GM12801 (cell line): ENCODE measurements around the gene PGGHG.

Source experiments
- CTCF ChIP-seq: IDR thresholded peaks from one replicate; pipeline ENCODE4 v1.5.1; 2011; ENCODE audit warnings: control low read depth; ENCODE audit not compliant: insufficient read length; ENCODE audit errors: extremely low read depth

The PGGHG gene

GRCh38 chr11:251550-251949 is 37.4 kb upstream of the PGGHG start:
- TF ChIP-seq CTCF, result no peak

- no peak for TF ChIP-seq CTCF
These were observed 36.3 kb upstream of the PGGHG start for GRCh38 chr11:252666-253065.

- TF ChIP-seq CTCF, result no peak
These were observed 35.6 kb upstream of the PGGHG start for GRCh38 chr11:253160-253885.

GRCh38 chr11:253886-254270 is 35.0 kb upstream of the PGGHG start:
- TF ChIP-seq CTCF, result no peak

GRCh38 chr11:255176-255575 is 33.8 kb upstream of the PGGHG start:
- TF ChIP-seq CTCF, result no peak

- no peak for TF ChIP-seq CTCF
These were observed 33.1 kb upstream of the PGGHG start for GRCh38 chr11:255816-256215.

GRCh38 chr11:256952-257737 is 31.8 kb upstream of the PGGHG start:
- TF ChIP-seq CTCF, result no peak
